Vagina (tissue), 2 donors: ENCODE data around the gene PTPRN2.

Experiments used
- CTCF ChIP-seq, 3 experiments: fragments of 450-650 bp in 2 of 3; fragments of 200-600 bp in 1 of 3; sonication (generic) in 1 of 3; IDR thresholded peaks; one replicate each; pipeline ENCODE4 v1.5.1; 2017 to 2019; ENCODE audit warnings: antibody characterized with exemption in 3 of 3, mild to moderate bottlenecking in 2 of 3, moderate library complexity in 2 of 3
- POLR2A ChIP-seq, 2 donors: fragments of 450-650 bp; IDR thresholded peaks; one replicate each; pipeline ENCODE4 v1.6.1; 2017; ENCODE audit warnings: antibody characterized with exemption in 2 of 2, mild to moderate bottlenecking in 2 of 2, moderate library complexity in 2 of 2

DNA sequence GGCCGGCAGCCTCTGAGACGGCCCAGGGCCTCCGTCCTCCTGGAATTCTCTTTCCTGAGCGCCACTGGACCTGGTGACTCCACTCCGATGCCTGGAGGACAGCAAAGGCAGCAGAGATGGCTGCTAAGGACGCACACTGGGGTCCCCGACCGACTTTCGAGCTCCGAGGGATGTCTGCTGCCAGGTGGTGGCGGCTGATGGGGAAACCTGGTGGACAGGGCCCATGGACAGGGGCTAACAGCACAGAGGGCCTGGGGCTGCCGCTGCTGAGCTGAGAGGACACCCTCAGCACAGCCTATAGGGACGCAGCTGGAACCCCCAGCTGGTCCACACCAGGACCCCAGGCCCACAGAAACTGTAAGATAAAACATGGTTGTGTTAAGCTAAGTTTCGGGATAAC, 884.5 kb downstream of the PTPRN2 start:
- TF ChIP-seq CTCF (IDR thresholded peaks at IDR 0.05) (no peak), POLR2A (IDR thresholded peaks at IDR 0.05) (no peak)
